Endothelial cell of umbilical vein (primary cell): Measurements from ENCODE around the gene CADM4. TPM values are rescaled to one million over a fixed set of nuclear protein-coding genes. Genes with fewer than 3 reads are reported as not detected.
"Not testable (repeated sequence)": the region's sequence is repeated elsewhere in the genome, so short reads cannot be mapped to it uniquely, and the experiment has no call there.

Source experiments
- BruUV-seq: library from RNA; stranded (reverse); fragments of 400-500 nt; replicated peaks from 2 replicates; lab custom pipeline; 2021; lab: Mats Ljungman, UMichigan
- CTCF ChIA-PET: fragments of 300-600, 350-600 bp; sonication (Branson Sonifier 250); formaldehyde crosslinking; loops from one replicate; lab custom pipeline; 2021; ENCODE audit warnings: antibody characterized with exemption, inconsistent platforms; lab: Charles Lee
- POLR2A ChIA-PET: fragments of 300-600, 350-600 bp; sonication (Branson Sonifier 250); formaldehyde crosslinking; loops from one replicate; lab custom pipeline; 2021; ENCODE audit warnings: antibody characterized with exemption, inconsistent platforms; lab: Charles Lee
- DNase-seq: peaks from one replicate; pipeline ENCODE4 v3.0.0-alpha.2; 2011; ENCODE audit warnings: low read depth, low spot score
- FAIRE-seq: peaks from 2 replicates; lab custom pipeline; 2011; peaks lifted over from hg19 to GRCh38; lab: Jason Lieb, UNC
- H2AFZ ChIP-seq: 2 replicates; pipeline ENCODE4 v1.6.0; 2012; ENCODE audit warnings: low read depth, low read length, control low read depth, inconsistent platforms
- H3K27ac ChIP-seq: 2 replicates; pipeline ENCODE4 v1.5.1; 2011; ENCODE audit warnings: low read depth, mild to moderate bottlenecking, control low read depth, low read length, moderate library complexity; ENCODE audit not compliant: insufficient read depth
- H3K27me3 ChIP-seq, 2 experiments: 2 replicates each; pipeline versions ENCODE4 v1.6.0 to v1.6.1; 2011; ENCODE audit warnings: low read length in 2 of 2, mixed read lengths in 1 of 2; ENCODE audit not compliant: control insufficient read depth in 2 of 2, insufficient read depth in 2 of 2
- H3K36me3 ChIP-seq, 2 experiments: 2 replicates in 1 of 2; 3 replicates in 1 of 2; pipeline ENCODE4 v1.5.1; 2011; ENCODE audit warnings: low read length in 2 of 2, mild to moderate bottlenecking in 1 of 2, moderate library complexity in 1 of 2; ENCODE audit not compliant: control insufficient read depth in 2 of 2, insufficient read depth in 2 of 2; ENCODE audit errors: extremely low read depth in 1 of 2
- H3K4me1 ChIP-seq: 3 replicates; pipeline ENCODE4 v1.5.1; 2011; ENCODE audit warnings: mild to moderate bottlenecking, low read length; ENCODE audit not compliant: control insufficient read depth, insufficient read depth; ENCODE audit errors: extremely low read depth
- H3K4me2 ChIP-seq: 2 replicates; pipeline ENCODE4 v1.6.1; 2011; ENCODE audit warnings: low read length, control low read depth, mixed read lengths; ENCODE audit not compliant: insufficient read depth
- H3K4me3 ChIP-seq, 3 experiments: fragments of 200-600 bp in 1 of 3; sonication (generic), shearing (Covaris generic) in 1 of 3; replicated peaks in 1 of 3; 2 replicates each; pipeline ENCODE4 v1.5.1; 2011 to 2016; ENCODE audit warnings: control low read depth in 3 of 3, low read length in 3 of 3, mild to moderate bottlenecking in 2 of 3, inconsistent platforms in 1 of 3, low read depth in 1 of 3, moderate library complexity in 1 of 3; ENCODE audit not compliant: insufficient read depth in 1 of 3
- H3K79me2 ChIP-seq: 2 replicates; pipeline ENCODE4 v1.6.0; 2012; ENCODE audit warnings: low read length, inconsistent platforms; ENCODE audit not compliant: control insufficient read depth, insufficient read depth
- H3K9ac ChIP-seq: replicated peaks from 2 replicates; pipeline ENCODE3; 2011; ENCODE audit warnings: low read length, control low read depth; ENCODE audit not compliant: insufficient read depth; ENCODE audit errors: extremely low read depth
- H3K9me1 ChIP-seq: replicated peaks from 3 replicates; pipeline ENCODE4 v1.6.0; 2011; ENCODE audit warnings: mild to moderate bottlenecking, low read length; ENCODE audit not compliant: control insufficient read depth, insufficient read depth; ENCODE audit errors: extremely low read depth
- H3K9me3 ChIP-seq: replicated peaks from 2 replicates; pipeline ENCODE4 v1.5.1; 2012; ENCODE audit warnings: low read length, inconsistent platforms; ENCODE audit not compliant: control insufficient read depth, insufficient read depth
- H4K20me1 ChIP-seq: replicated peaks from 2 replicates; pipeline ENCODE3; 2011; ENCODE audit warnings: mild to moderate bottlenecking, low read length; ENCODE audit not compliant: control insufficient read depth, insufficient read depth; ENCODE audit errors: extremely low read depth
- dilution Hi-C: fragments of 300-500 bp; cut with MboI; formaldehyde crosslinking; loops from one replicate; pipeline ENCODE4 v1.15.0; 2019; ENCODE audit warnings: low sequenced_read_pairs; ENCODE audit not compliant: extremely low pct_ligation_motif_present
- intact Hi-C: fragments of 100-400 bp; cut with micrococcal nuclease; formaldehyde crosslinking; loops from one replicate; pipeline ENCODE4 v1.10.0; 2022
- polyA plus RNA-seq, 4 experiments: library from polyadenylated mRNA; depleted of rRNA in 3 of 4; stranded (reverse) in 3 of 4; unstranded in 1 of 4; fragments of >200 nt; gene quantifications; 2 replicates each; pipeline versions ENCODE4 v1.2.1 to v1.2.3, GENCODE V29; 2011 to 2012; ENCODE audit warnings: missing spikeins in 1 of 4
- total RNA-seq: library from RNA; stranded (reverse); gene quantifications from 2 replicates; pipeline ENCODE4 v1.2.3, GENCODE V29; 2021
- TF ChIP-seq, protein P1 (sequence below), 2 donors: IDR thresholded peaks; 1 replicate in 1 of 2; 2 replicates in 1 of 2; pipeline ENCODE4 v1.5.1; 2011; ENCODE audit warnings: low read length in 2 of 2, mild to moderate bottlenecking in 2 of 2, moderate library complexity in 2 of 2, control low read depth in 1 of 2, inconsistent platforms in 1 of 2, low read depth in 1 of 2; ENCODE audit not compliant: insufficient read depth in 1 of 2; ENCODE audit errors: extremely low read depth in 1 of 2
- TF ChIP-seq, protein P2 (sequence below): IDR thresholded peaks from 2 replicates; pipeline ENCODE4 v1.6.1; 2011; ENCODE audit not compliant: insufficient read depth, insufficient read length

The CADM4 gene
- total and polyA plus RNA-seq, 2 donors (not counting 3 experiments of a cell fraction or from before 2014, with no cell fraction given): 5.0 to 7.5 TPM

DNA sequence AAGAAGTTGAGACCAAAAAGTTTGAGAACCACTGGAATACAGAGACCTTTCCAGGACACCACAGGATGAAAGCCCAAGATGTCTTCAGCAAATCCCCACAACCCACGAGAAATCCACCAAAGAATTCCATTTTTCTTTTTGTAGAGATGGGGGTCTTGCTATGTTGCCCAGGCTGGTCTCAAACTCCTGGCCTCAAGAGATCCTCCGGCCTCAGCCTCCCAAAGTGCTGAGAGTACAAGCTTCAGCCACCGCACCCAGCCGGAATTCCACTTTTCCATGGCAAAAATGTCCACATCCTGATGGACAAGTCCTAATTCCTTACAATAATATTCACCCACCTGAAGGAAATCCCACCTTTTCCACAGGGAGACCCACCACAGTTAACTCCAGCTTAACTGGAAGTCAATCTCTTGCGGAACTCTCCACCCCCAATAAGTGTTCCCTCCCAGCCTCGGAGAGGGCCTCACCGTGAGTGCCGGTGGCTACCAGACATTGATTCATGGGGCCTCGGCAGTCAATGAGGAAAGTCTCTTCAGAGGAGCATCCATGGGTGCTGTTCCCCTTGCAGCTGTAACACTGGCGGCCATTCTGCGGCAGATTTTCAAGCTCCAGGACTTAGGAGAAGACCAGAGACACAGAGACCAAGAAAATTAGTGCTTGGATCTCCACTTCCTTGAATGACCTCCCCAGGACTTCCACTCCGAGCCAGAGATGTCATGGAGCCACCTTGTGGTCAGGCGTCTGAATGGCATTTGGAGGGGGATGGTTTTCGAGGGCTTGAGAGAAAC is 12.3 kb upstream of the CADM4 start:
- H4K20me1 ChIP-seq: no peaks in the 10 kb centered on the region
- H3K9ac ChIP-seq: no peak overlapping the region
- no peak overlapping the region for H3K4me2 ChIP-seq
- dilution Hi-C loops: no loop called here
- ChIA-PET CTCF (interaction anchor here (0.8 to 3.6 kb wide), 12 partner anchors 10 to 219 kb away, joined by 3 to 27 read pairs (median 4); partner anchors contain the start of genes IRGQ and ZNF576), POLR2A (no interaction called here)
- H3K79me2 ChIP-seq: no peaks in the 10 kb centered on the region
- H3K27me3 ChIP-seq: no peaks in the 10 kb centered on the region
- H3K9me1 ChIP-seq: no peaks in the 10 kb centered on the region
- peak overlapping the region; percentile 25 for H2AFZ ChIP-seq
- H3K4me3 ChIP-seq: peak overlapping the region in 1 of 3 experiments; percentile 7
- TF ChIP-seq, protein P1, sequence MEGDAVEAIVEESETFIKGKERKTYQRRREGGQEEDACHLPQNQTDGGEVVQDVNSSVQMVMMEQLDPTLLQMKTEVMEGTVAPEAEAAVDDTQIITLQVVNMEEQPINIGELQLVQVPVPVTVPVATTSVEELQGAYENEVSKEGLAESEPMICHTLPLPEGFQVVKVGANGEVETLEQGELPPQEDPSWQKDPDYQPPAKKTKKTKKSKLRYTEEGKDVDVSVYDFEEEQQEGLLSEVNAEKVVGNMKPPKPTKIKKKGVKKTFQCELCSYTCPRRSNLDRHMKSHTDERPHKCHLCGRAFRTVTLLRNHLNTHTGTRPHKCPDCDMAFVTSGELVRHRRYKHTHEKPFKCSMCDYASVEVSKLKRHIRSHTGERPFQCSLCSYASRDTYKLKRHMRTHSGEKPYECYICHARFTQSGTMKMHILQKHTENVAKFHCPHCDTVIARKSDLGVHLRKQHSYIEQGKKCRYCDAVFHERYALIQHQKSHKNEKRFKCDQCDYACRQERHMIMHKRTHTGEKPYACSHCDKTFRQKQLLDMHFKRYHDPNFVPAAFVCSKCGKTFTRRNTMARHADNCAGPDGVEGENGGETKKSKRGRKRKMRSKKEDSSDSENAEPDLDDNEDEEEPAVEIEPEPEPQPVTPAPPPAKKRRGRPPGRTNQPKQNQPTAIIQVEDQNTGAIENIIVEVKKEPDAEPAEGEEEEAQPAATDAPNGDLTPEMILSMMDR (IDR thresholded peaks at IDR 0.05; ENCODE audit: extremely low read depth in 1 of 2, insufficient read depth in 1 of 2, low read depth in 1 of 2, low read length in 2 of 2): peak; percentile 82 to 86
- TF ChIP-seq, protein P2, sequence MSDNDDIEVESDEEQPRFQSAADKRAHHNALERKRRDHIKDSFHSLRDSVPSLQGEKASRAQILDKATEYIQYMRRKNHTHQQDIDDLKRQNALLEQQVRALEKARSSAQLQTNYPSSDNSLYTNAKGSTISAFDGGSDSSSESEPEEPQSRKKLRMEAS: no peak
- no peaks in the 10 kb centered on the region for H3K4me1 ChIP-seq
- intact Hi-C loops: loop anchor here (1.0 kb wide), 5 partner anchors 56 to 219 kb away; partner anchors contain the start of genes IRGQ and ZNF576
- FAIRE-seq (peak; percentile 96), DNase-seq (peak; percentile 77)
- no peaks in the 10 kb centered on the region for H3K9me3 ChIP-seq
- BruUV-seq: no TSS peak
- H3K27ac ChIP-seq: no peak overlapping the region
- peaks cover 5 to 8% of the 10 kb centered on the region in 2 experiments for H3K36me3 ChIP-seq

DNA sequence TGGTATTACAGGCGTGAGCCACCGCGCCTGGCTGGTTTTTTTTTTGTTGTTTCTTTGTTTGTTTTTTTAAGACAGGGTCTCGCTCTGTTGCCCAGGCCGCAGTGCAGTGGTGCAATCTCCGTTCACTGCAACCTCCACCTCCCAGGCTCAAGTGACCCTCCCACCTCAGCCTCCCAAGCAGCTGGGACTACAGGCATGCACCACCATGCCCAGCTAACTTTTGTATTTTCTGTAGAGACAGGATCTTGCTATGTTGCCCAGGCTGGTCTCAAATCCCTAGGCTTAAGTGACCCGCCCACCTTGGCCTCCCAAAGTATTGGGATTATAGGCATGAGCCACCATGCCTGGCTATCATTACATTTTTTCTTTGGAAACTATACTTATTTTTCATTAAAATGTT is 10.6 kb upstream of the CADM4 start:
- H3K27ac ChIP-seq, H3K4me2 ChIP-seq, BruUV-seq, H3K9me1 ChIP-seq, H3K36me3 ChIP-seq, H3K79me2 ChIP-seq, H2AFZ ChIP-seq, intact Hi-C loops, H4K20me1 ChIP-seq, dilution Hi-C loops, H3K4me3 ChIP-seq, H3K27me3 ChIP-seq, H3K9ac ChIP-seq, H3K9me3 ChIP-seq, DNase-seq, FAIRE-seq, H3K4me1 ChIP-seq: not testable (repeated sequence)
- ChIA-PET POLR2A (interaction anchor here (0.7 kb wide), 1 partner anchor 1238 kb away, joined by 4 read pairs; no protein-coding TSS in a partner anchor), CTCF (interaction anchor here (1.0 to 1.9 kb wide), 3 partner anchors 12 to 115 kb away, joined by 3 to 5 read pairs (median 4); no protein-coding TSS in a partner anchor)
